A673 (cell line): ENCODE data around the gene BTG2.

ENCODE experiments used
- CTCF ChIP-seq: fragments of 300-800, 200-600 bp; sonication (generic); conservative IDR thresholded peaks from 2 replicates; pipeline ENCODE4 v1.5.1; 2017; ENCODE audit warnings: low read depth, mild to moderate bottlenecking, antibody characterized with exemption, low read length, moderate library complexity, mixed read lengths
- EZH2 ChIP-seq: fragments of 200-600 bp; sonication (generic); IDR thresholded peaks from 2 replicates; pipeline ENCODE4 v1.6.1; 2017; ENCODE audit warnings: borderline replicate concordance, low read depth, mild to moderate bottlenecking, mixed read lengths, antibody characterized with exemption, low read length; ENCODE audit not compliant: poor library complexity, severe bottlenecking

- TF ChIP-seq CTCF (no peak), EZH2 (no peak)
Observed at GRCh38 chr1:203324105-203325025, 19.0 kb downstream of the BTG2 start.
